Cardiac muscle cell (in vitro differentiated cells and primary cell): ENCODE results near the gene PDE4B. TPM values are rescaled to one million over a fixed set of nuclear protein-coding genes. Genes with fewer than 3 reads are reported as not detected.

Source experiments
- DNase-seq, 2 donors: peaks; one replicate each; pipeline versions ENCODE4 v3.0.0 to v3.0.0-alpha.2; 2010 to 2017; ENCODE audit warnings: low read depth in 1 of 2, low spot score in 1 of 2
- H3K27ac ChIP-seq: fragments of 200-600 bp; sonication (generic); 2 replicates; pipeline ENCODE4 v1.5.1; 2016
- H3K27me3 ChIP-seq: fragments of 200-600 bp; sonication (generic); 2 replicates; pipeline ENCODE4 v1.6.0; 2016; ENCODE audit warnings: control low read depth
- H3K36me3 ChIP-seq: fragments of 200-600 bp; sonication (generic); 2 replicates; pipeline ENCODE4 v1.5.1; 2016; ENCODE audit warnings: control low read depth
- H3K4me1 ChIP-seq: fragments of 200-600 bp; sonication (generic); 2 replicates; pipeline ENCODE4 v1.8.1; 2017; ENCODE audit warnings: low read depth, mild to moderate bottlenecking, mixed run types
- H3K4me3 ChIP-seq: fragments of 200-600 bp; sonication (generic); 2 replicates; pipeline ENCODE4 v1.5.1; 2016; ENCODE audit warnings: mild to moderate bottlenecking
- H3K9me3 ChIP-seq: fragments of 200-600 bp; sonication (generic); 2 replicates; pipeline ENCODE4 v1.5.1; 2017; ENCODE audit warnings: low read depth, mild to moderate bottlenecking, control low read depth
- CTCF ChIP-seq: IDR thresholded peaks from 2 replicates; pipeline ENCODE4 v1.5.1; 2012; ENCODE audit warnings: low read depth, mild to moderate bottlenecking, low read length
- polyA plus RNA-seq: library from polyadenylated mRNA; unstranded; fragments of >200 nt; fragmentation: Nextera tagmentation; extraction: Ambion mirVana; gene quantifications from 2 replicates; pipeline ENCODE4 v1.2.1, GENCODE V29; 2016
- total RNA-seq: library from RNA; depleted of rRNA; stranded (reverse); fragments of >200 nt; gene quantifications from 2 replicates; pipeline ENCODE4 v1.2.3, GENCODE V29; 2016

PDE4B gene
- total and polyA plus RNA-seq, 2 experiments from 2014 or later = 0.65 to 3.9 TPM

GRCh38 chr1:66261364-66261763 is 468.7 kb downstream of the PDE4B start:
- Histone ChIP-seq H3K27me3 (no peaks in the 10 kb centered on the region), H3K36me3 (no peaks in the 10 kb centered on the region), H3K27ac (no peak overlapping the region), H3K9me3 (no peaks in the 10 kb centered on the region), H3K4me1 (peaks cover 13% of the 10 kb centered on the region), H3K4me3 (no peak overlapping the region)
- TF ChIP-seq CTCF = no peak
- DNase-seq = peak in 1 of 2 donors; percentile 66

GRCh38 chr1:66262208-66262963 is 469.7 kb downstream of the PDE4B start:
- peaks cover 13% of the 10 kb centered on the region for H3K4me1 ChIP-seq
- no peak overlapping the region for H3K27ac ChIP-seq
- H3K36me3 ChIP-seq = no peaks in the 10 kb centered on the region
- H3K9me3 ChIP-seq = no peaks in the 10 kb centered on the region
- no peak for TF ChIP-seq CTCF
- no peaks in the 10 kb centered on the region for H3K27me3 ChIP-seq
- peak in 1 of 2 donors; percentile 90 for DNase-seq
- H3K4me3 ChIP-seq = no peak overlapping the region

GRCh38 chr1:66265268-66265667 is 472.6 kb downstream of the PDE4B start:
- DNase-seq = no peak
- no peaks in the 10 kb centered on the region for H3K36me3 ChIP-seq
- no peaks in the 10 kb centered on the region for H3K9me3 ChIP-seq
- no peak overlapping the region for H3K4me3 ChIP-seq
- H3K4me1 ChIP-seq = peaks cover 5% of the 10 kb centered on the region
- TF ChIP-seq CTCF = no peak
- no peak overlapping the region for H3K27ac ChIP-seq
- H3K27me3 ChIP-seq = no peaks in the 10 kb centered on the region

- H3K4me1 ChIP-seq = peaks cover 10% of the 10 kb centered on the region
- no peaks in the 10 kb centered on the region for H3K36me3 ChIP-seq
- no peak for TF ChIP-seq CTCF
- H3K27ac ChIP-seq = no peak overlapping the region
- H3K9me3 ChIP-seq = no peaks in the 10 kb centered on the region
- DNase-seq = no peak
- H3K4me3 ChIP-seq = no peak overlapping the region
- no peaks in the 10 kb centered on the region for H3K27me3 ChIP-seq
These were observed 473.1 kb downstream of the PDE4B start for GRCh38 chr1:66265796-66266195.

GRCh38 chr1:66266350-66266749 is 473.7 kb downstream of the PDE4B start:
- DNase-seq = no peak
- no peaks in the 10 kb centered on the region for H3K36me3 ChIP-seq
- no peak overlapping the region for H3K4me3 ChIP-seq
- H3K27me3 ChIP-seq = no peaks in the 10 kb centered on the region
- peaks cover 13% of the 10 kb centered on the region for H3K4me1 ChIP-seq
- H3K27ac ChIP-seq = no peak overlapping the region
- TF ChIP-seq CTCF = no peak
- no peaks in the 10 kb centered on the region for H3K9me3 ChIP-seq
